ENCODE data around the gene SLN.

Gene SLN

GRCh38 chr11:107669191-107669740, 42.6 kb downstream of the SLN start (continued):
- no peak for TF ChIP-seq ZNF843 (tag by site-specific recombination; IDR thresholded peaks at IDR 0.05)
- no peak for TF ChIP-seq BCL11B (tag by site-specific recombination; IDR thresholded peaks at IDR 0.05; ENCODE audit: low read depth)
- TF ChIP-seq ZNF596 (tag by site-specific recombination; IDR thresholded peaks at IDR 0.05): no peak
- TF ChIP-seq ZNF398 (tag by site-specific recombination; IDR thresholded peaks at IDR 0.05): no peak

- no peak for TF ChIP-seq ZNF157 (tag by site-specific recombination; IDR thresholded peaks at IDR 0.05)
- no peak for TF ChIP-seq SCRT1 (tag by site-specific recombination; IDR thresholded peaks at IDR 0.05; ENCODE audit: borderline replicate concordance)
- no peak for TF ChIP-seq ZNF18 (tag by site-specific recombination; IDR thresholded peaks at IDR 0.05)
- no peak for TF ChIP-seq ZNF391 (tag by site-specific recombination; IDR thresholded peaks at IDR 0.05; ENCODE audit: borderline replicate concordance, low read depth)
- no peak for TF ChIP-seq BCL11B (tag by site-specific recombination; IDR thresholded peaks at IDR 0.05; ENCODE audit: low read depth)
- no peak for TF ChIP-seq ZNF433 (tag by site-specific recombination; IDR thresholded peaks at IDR 0.05; ENCODE audit: low read depth)
- TF ChIP-seq ZBTB26 (tag by site-specific recombination; optimal IDR thresholded peaks at IDR 0.05): no peak
- no peak for TF ChIP-seq HIC1 (tag by site-specific recombination; IDR thresholded peaks at IDR 0.05)
- no peak for TF ChIP-seq ZNF704 (tag by site-specific recombination; IDR thresholded peaks at IDR 0.05)
- TF ChIP-seq ZNF23 (tag by site-specific recombination; IDR thresholded peaks at IDR 0.05; ENCODE audit: borderline replicate concordance): no peak
- no peak for TF ChIP-seq ZNF549 (tag by site-specific recombination; IDR thresholded peaks at IDR 0.05)
- TF ChIP-seq ZNF148 (tag by site-specific recombination; IDR thresholded peaks at IDR 0.05; ENCODE audit: borderline replicate concordance): no peak
- no peak for TF ChIP-seq ZBTB21 (tag by site-specific recombination; IDR thresholded peaks at IDR 0.05)
- no peak for TF ChIP-seq ZNF501 (tag by site-specific recombination; IDR thresholded peaks at IDR 0.05)
- no peak for TF ChIP-seq ZNF776 (tag by site-specific recombination; IDR thresholded peaks at IDR 0.05; ENCODE audit: borderline replicate concordance)
- no peak for TF ChIP-seq KLF8 (tag by site-specific recombination; IDR thresholded peaks at IDR 0.05)
- TF ChIP-seq ZNF658 (tag by site-specific recombination; IDR thresholded peaks at IDR 0.05): no peak
- TF ChIP-seq ZNF513 (tag by site-specific recombination; IDR thresholded peaks at IDR 0.05): no peak
- ChIA-PET CTCF (interaction anchor here (0.7 kb wide), 1 partner anchor 90 kb away, joined by 3 read pairs; no protein-coding TSS in a partner anchor), POLR2A (interaction anchor here (0.6 kb wide), 1 partner anchor 15 kb away, joined by 3 read pairs; no protein-coding TSS in a partner anchor)
- Histone ChIP-seq H3K4me3 (ENCODE audit: low read depth, low read length) (no peak overlapping the region), H3K9me3 (ENCODE audit: control insufficient read depth, insufficient read depth, low read depth, low read length) (no peaks in the 10 kb centered on the region), H3K36me3 (ENCODE audit: control insufficient read depth in 2 of 2, insufficient read depth in 1 of 2, low read length in 2 of 2) (no peaks in the 10 kb centered on the region), H3K27ac (ENCODE audit: extremely low read depth, low read depth, low read length) (no peak overlapping the region), H3K4me1 (ENCODE audit: control insufficient read depth, insufficient read depth, low read length) (no peaks in the 10 kb centered on the region)
Observed at GRCh38 chr11:107666911-107667613, 44.8 kb downstream of the SLN start.

Measured in HEK293 (cell line).